SU-DHL-6 (cell line): ENCODE results near the gene SLIT2.

Experiments used
- H2AFZ ChIP-seq: fragments of 200-600 bp; sonication (generic); 2 replicates; pipeline ENCODE4 v1.6.1; 2014; ENCODE audit warnings: low read depth, mild to moderate bottlenecking, moderate library complexity, mixed read lengths, antibody characterized with exemption, low read length; ENCODE audit not compliant: severe bottlenecking
- H3F3A ChIP-seq: fragments of 200-600 bp; shearing (Covaris generic); 2 replicates; pipeline ENCODE4 v1.6.0; 2016; ENCODE audit warnings: antibody characterized with exemption, mild to moderate bottlenecking; ENCODE audit not compliant: insufficient read depth
- H3K27ac ChIP-seq: fragments of 200-600 bp; sonication (generic); 2 replicates; pipeline ENCODE4 v1.5.1; 2016; ENCODE audit warnings: low read depth, mild to moderate bottlenecking, low read length, moderate library complexity, mixed read lengths
- H3K27me3 ChIP-seq: fragments of 200-600 bp; sonication (generic), shearing (Covaris generic); 2 replicates; pipeline ENCODE4 v1.6.0; 2014; ENCODE audit warnings: mild to moderate bottlenecking, low read length
- H3K36me3 ChIP-seq: fragments of 200-600 bp; sonication (generic); 2 replicates; pipeline ENCODE4 v1.6.1; 2014; ENCODE audit warnings: mild to moderate bottlenecking, low read length, mixed read lengths
- H3K4me2 ChIP-seq: fragments of 300-600, 200-600 bp; shearing (Covaris generic), sonication (generic); 2 replicates; pipeline ENCODE4 v1.6.0; 2014; ENCODE audit warnings: low read length, low read depth, mild to moderate bottlenecking; ENCODE audit not compliant: poor library complexity, severe bottlenecking
- H3K4me3 ChIP-seq: fragments of 200-600 bp; sonication (generic); 2 replicates; pipeline ENCODE4 v1.5.1; 2014; ENCODE audit warnings: antibody characterized with exemption, low read length, mild to moderate bottlenecking, mixed read lengths; ENCODE audit not compliant: insufficient read depth, poor library complexity, severe bottlenecking
- H3K79me2 ChIP-seq: fragments of 200-600 bp; sonication (generic); 2 replicates; pipeline ENCODE4 v1.6.1; 2014; ENCODE audit warnings: mild to moderate bottlenecking, low read length, moderate library complexity; ENCODE audit not compliant: insufficient read depth
- H3K9ac ChIP-seq: fragments of 200-600 bp; sonication (generic); 2 replicates; pipeline ENCODE4 v1.7.0; 2014; ENCODE audit warnings: mild to moderate bottlenecking, low read length
- H3K9me2 ChIP-seq: fragments of 200-600 bp; sonication (generic); replicated peaks from 2 replicates; pipeline ENCODE4 v1.6.1; 2014; ENCODE audit warnings: low read length; ENCODE audit not compliant: insufficient read depth
- H3K9me3 ChIP-seq: fragments of 200-600 bp; sonication (generic); 2 replicates; pipeline ENCODE4 v1.6.1; 2014; ENCODE audit warnings: low read length, mixed read lengths; ENCODE audit not compliant: insufficient read depth
- H4K20me1 ChIP-seq: fragments of 200-600 bp; sonication (generic); 2 replicates; pipeline ENCODE4 v1.6.1; 2014; ENCODE audit warnings: low read depth, mild to moderate bottlenecking, antibody characterized with exemption, low read length, moderate library complexity, mixed read lengths
- EZH2phosphoT487 ChIP-seq: fragments of 200-600 bp; sonication (generic), shearing (Covaris generic); conservative IDR thresholded peaks from 2 replicates; pipeline ENCODE4 v1.6.1; 2018; ENCODE audit warnings: mild to moderate bottlenecking, antibody characterized with exemption, low read length, moderate library complexity, mixed read lengths
- TF ChIP-seq, protein P1 (sequence below): fragments of 200-600 bp; sonication (generic); IDR thresholded peaks from one replicate; pipeline ENCODE4 v1.5.1; 2017; ENCODE audit warnings: antibody characterized with exemption, mild to moderate bottlenecking, low read length, moderate library complexity; ENCODE audit not compliant: insufficient read depth, poor library complexity, severe bottlenecking

SLIT2 gene

DNA sequence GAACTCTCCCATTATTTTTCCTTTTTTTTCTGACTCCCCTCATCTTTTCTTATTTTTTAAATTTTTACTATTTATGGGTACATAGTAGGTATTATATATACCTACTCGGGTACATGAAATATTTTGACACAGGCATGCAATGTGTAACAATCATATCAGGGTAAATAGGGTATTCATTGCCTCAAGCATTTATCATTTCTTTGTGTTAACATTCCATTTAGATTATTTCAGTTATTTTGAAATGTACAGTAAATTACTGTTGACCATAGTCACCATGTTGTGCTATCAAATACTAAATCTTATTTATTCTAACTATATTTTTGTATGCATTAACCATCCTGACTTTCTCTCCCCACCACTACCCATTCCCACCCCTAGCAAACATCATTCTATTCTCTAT, 33.8 kb upstream of the SLIT2 start:
- Histone ChIP-seq H3K9me2 (no peaks in the 10 kb centered on the region), H4K20me1 (no peaks in the 10 kb centered on the region), H3K4me2 (no peak overlapping the region), H3K27ac (no peak overlapping the region), H3K79me2 (no peaks in the 10 kb centered on the region), H3K9me3 (no peaks in the 10 kb centered on the region), H3K36me3 (no peaks in the 10 kb centered on the region), H2AFZ (no peak overlapping the region), H3K4me3 (no peak overlapping the region), H3F3A (no peaks in the 10 kb centered on the region), H3K9ac (no peak overlapping the region), H3K27me3 (no peaks in the 10 kb centered on the region)
- TF ChIP-seq EZH2phosphoT487 = no peak
- TF ChIP-seq, protein P1, sequence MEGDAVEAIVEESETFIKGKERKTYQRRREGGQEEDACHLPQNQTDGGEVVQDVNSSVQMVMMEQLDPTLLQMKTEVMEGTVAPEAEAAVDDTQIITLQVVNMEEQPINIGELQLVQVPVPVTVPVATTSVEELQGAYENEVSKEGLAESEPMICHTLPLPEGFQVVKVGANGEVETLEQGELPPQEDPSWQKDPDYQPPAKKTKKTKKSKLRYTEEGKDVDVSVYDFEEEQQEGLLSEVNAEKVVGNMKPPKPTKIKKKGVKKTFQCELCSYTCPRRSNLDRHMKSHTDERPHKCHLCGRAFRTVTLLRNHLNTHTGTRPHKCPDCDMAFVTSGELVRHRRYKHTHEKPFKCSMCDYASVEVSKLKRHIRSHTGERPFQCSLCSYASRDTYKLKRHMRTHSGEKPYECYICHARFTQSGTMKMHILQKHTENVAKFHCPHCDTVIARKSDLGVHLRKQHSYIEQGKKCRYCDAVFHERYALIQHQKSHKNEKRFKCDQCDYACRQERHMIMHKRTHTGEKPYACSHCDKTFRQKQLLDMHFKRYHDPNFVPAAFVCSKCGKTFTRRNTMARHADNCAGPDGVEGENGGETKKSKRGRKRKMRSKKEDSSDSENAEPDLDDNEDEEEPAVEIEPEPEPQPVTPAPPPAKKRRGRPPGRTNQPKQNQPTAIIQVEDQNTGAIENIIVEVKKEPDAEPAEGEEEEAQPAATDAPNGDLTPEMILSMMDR = no peak

DNA sequence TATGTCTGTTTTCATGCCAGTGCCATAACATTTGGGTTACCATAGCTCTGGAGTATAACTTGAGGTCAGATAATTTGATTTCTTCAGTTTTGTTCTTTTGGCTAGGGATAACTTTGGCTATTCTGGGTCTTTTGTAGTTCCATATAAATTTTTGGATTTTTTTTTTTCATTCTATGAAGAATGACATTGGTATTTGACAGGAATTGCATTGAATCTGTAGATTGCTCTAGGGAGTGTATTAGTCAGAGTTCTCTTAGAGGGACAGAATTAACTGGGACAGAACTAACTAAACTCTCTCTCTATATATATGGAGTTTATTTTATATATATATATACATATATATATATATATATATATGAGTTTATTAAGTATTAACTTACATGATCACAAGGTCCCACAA, 32.2 kb upstream of the SLIT2 start:
- no peak overlapping the region for H2AFZ ChIP-seq
- H3K27me3 ChIP-seq = no peaks in the 10 kb centered on the region
- H4K20me1 ChIP-seq = no peaks in the 10 kb centered on the region
- H3K9me2 ChIP-seq = no peaks in the 10 kb centered on the region
- no peak overlapping the region for H3K9ac ChIP-seq
- H3K9me3 ChIP-seq = no peaks in the 10 kb centered on the region
- H3K36me3 ChIP-seq = no peaks in the 10 kb centered on the region
- no peaks in the 10 kb centered on the region for H3F3A ChIP-seq
- no peak overlapping the region for H3K4me3 ChIP-seq
- H3K4me2 ChIP-seq = no peak overlapping the region
- no peak overlapping the region for H3K27ac ChIP-seq
- H3K79me2 ChIP-seq = no peaks in the 10 kb centered on the region
- TF ChIP-seq, protein P1 = no peak
- TF ChIP-seq EZH2phosphoT487 = no peak

DNA sequence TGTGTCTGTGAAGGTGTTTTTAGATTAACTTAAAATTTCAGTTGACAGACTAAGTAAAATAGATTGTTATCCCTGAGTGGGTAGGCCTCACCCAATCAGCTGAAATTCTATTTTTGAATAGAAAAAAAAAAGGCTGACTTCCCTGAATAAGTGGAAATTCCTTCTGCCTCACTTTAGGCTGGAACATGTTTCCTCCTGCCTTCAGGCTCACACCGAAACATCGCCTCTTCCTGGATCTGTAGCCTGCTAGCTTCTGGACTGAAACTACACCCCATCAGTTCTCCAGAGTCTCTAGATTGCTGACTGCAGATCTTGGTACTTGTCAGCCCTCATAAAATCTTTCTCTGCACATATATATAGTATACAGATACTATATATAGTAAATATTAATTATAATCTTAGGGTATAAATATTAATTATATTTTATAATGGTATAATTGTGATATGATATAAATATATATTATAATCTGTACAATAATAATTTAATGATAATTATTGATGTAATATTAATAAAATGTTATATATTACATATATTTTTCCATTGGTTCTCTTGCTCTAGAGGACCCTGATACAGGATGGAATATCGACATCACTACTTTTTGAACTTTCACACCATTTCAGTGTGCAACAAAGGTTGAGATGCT, 13.7 kb upstream of the SLIT2 start:
- H3K27ac ChIP-seq = no peak overlapping the region

More for the DNA sequence above, 13.7 kb upstream of the SLIT2 start:
- no peak overlapping the region for H3K4me3 ChIP-seq
- no peaks in the 10 kb centered on the region for H3K9me3 ChIP-seq
- H3K9me2 ChIP-seq = no peaks in the 10 kb centered on the region
- no peak overlapping the region for H3K9ac ChIP-seq
- H3F3A ChIP-seq = no peaks in the 10 kb centered on the region
- no peak for TF ChIP-seq EZH2phosphoT487
- TF ChIP-seq, protein P1 = no peak
- H3K4me2 ChIP-seq = no peak overlapping the region
- H3K79me2 ChIP-seq = no peaks in the 10 kb centered on the region
- H2AFZ ChIP-seq = no peak overlapping the region
- H3K27me3 ChIP-seq = no peaks in the 10 kb centered on the region
- H3K36me3 ChIP-seq = no peaks in the 10 kb centered on the region
- H4K20me1 ChIP-seq = no peaks in the 10 kb centered on the region
